Mucosa of gallbladder (tissue), 1 donor: Measurements from ENCODE around the gene TNFRSF4. TPM values are rescaled to one million over a fixed set of nuclear protein-coding genes. Genes with fewer than 3 reads are reported as not detected.

Experiments used
- DNase-seq: peaks from one replicate; pipeline ENCODE4 v3.0.0-alpha.2; 2020; ENCODE audit warnings: low spot score
- total RNA-seq: library from RNA; stranded (reverse); gene quantifications from one replicate; pipeline ENCODE4 v1.2.1, GENCODE V29; 2021
- donor health status: DM: no; HTN: no; CAD: no.

Gene TNFRSF4
- total RNA-seq, 1 donor from 2014 or later, result 2.6 TPM

GRCh38 chr1:1169429-1170214 is 44.3 kb downstream of the TNFRSF4 start:
- no peak for DNase-seq

GRCh38 chr1:1168451-1169411 is 45.2 kb downstream of the TNFRSF4 start:
- no peak for DNase-seq

- no peak for DNase-seq
Observed at GRCh38 chr1:1167841-1168450, 46.0 kb downstream of the TNFRSF4 start.

GRCh38 chr1:1167398-1167821 is 46.5 kb downstream of the TNFRSF4 start:
- DNase-seq, result no peak

- DNase-seq, result no peak
Observed at GRCh38 chr1:1166642-1167397, 47.1 kb downstream of the TNFRSF4 start.

- DNase-seq, result no peak
Observed at GRCh38 chr1:1165900-1166421, 48.0 kb downstream of the TNFRSF4 start.

GRCh38 chr1:1165485-1165884 is 48.5 kb downstream of the TNFRSF4 start:
- DNase-seq, result no peak

GRCh38 chr1:1164701-1165451 is 49.1 kb downstream of the TNFRSF4 start:
- peak; percentile 58 for DNase-seq

- DNase-seq, result no peak
Observed at GRCh38 chr1:1164361-1164700, 49.6 kb downstream of the TNFRSF4 start.

- DNase-seq, result no peak
Observed at GRCh38 chr1:1163538-1164070, 50.3 kb downstream of the TNFRSF4 start.

- DNase-seq, result peak; percentile 87
Observed at GRCh38 chr1:1162597-1163537, 51.1 kb downstream of the TNFRSF4 start.

- DNase-seq, result no peak
Observed at GRCh38 chr1:1161683-1162079, 52.3 kb downstream of the TNFRSF4 start.

Other genes starting within 250 kb of the TNFRSF4 start
- 1.8 TPM for gene PLEKHN1, start 247.7 kb downstream of the TNFRSF4 start, total RNA-seq
- 0.35 TPM for gene PERM1, start 232.1 kb downstream of the TNFRSF4 start, total RNA-seq
- 25.6 TPM for gene HES4, start 214.1 kb downstream of the TNFRSF4 start, total RNA-seq
- 41.5 TPM for gene ISG15, start 200.7 kb downstream of the TNFRSF4 start, total RNA-seq
- 311 TPM for gene AGRN, start 194.0 kb downstream of the TNFRSF4 start, total RNA-seq
- 1.0 TPM for gene RNF223, start 139.8 kb downstream of the TNFRSF4 start, total RNA-seq
- gene C1orf159, start 98.1 kb downstream of the TNFRSF4 start, total RNA-seq, result 18.6 TPM
- 0.78 TPM for gene TTLL10, start 40.3 kb downstream of the TNFRSF4 start, total RNA-seq
- 1.1 TPM for gene TNFRSF18, start 7.6 kb downstream of the TNFRSF4 start, total RNA-seq
- gene SDF4, start 17.8 kb upstream of the TNFRSF4 start, total RNA-seq, result 190 TPM
- gene B3GALT6, start 18.1 kb upstream of the TNFRSF4 start, total RNA-seq, result 16.1 TPM
- gene C1QTNF12, start 32.6 kb upstream of the TNFRSF4 start, total RNA-seq, result 4.9 TPM
- 68.9 TPM for gene UBE2J2, start 59.7 kb upstream of the TNFRSF4 start, total RNA-seq
- 7.9 TPM for gene SCNN1D, start 66.3 kb upstream of the TNFRSF4 start, total RNA-seq
- gene ACAP3, start 93.8 kb upstream of the TNFRSF4 start, total RNA-seq, result 86.6 TPM
- gene PUSL1, start 94.4 kb upstream of the TNFRSF4 start, total RNA-seq, result 19.0 TPM
- gene INTS11, start 110.5 kb upstream of the TNFRSF4 start, total RNA-seq, result 121 TPM
- 36.1 TPM for gene CPTP, start 110.6 kb upstream of the TNFRSF4 start, total RNA-seq
- 0.40 TPM for gene TAS1R3, start 117.1 kb upstream of the TNFRSF4 start, total RNA-seq
- gene DVL1, start 135.3 kb upstream of the TNFRSF4 start, total RNA-seq, result 72.7 TPM
- gene MXRA8, start 144.4 kb upstream of the TNFRSF4 start, total RNA-seq, result 73.1 TPM
- gene AURKAIP1, start 161.1 kb upstream of the TNFRSF4 start, total RNA-seq, result 135 TPM
- 194 TPM for gene CCNL2, start 185.2 kb upstream of the TNFRSF4 start, total RNA-seq
- 99.2 TPM for gene MRPL20, start 193.1 kb upstream of the TNFRSF4 start, total RNA-seq
- 10.1 TPM for gene ANKRD65, start 207.1 kb upstream of the TNFRSF4 start, total RNA-seq
- gene VWA1, start 221.5 kb upstream of the TNFRSF4 start, total RNA-seq, result 122 TPM
- 7.0 TPM for gene ATAD3C, start 235.5 kb upstream of the TNFRSF4 start, total RNA-seq